D341Med (cell line): ENCODE measurements around the gene ATP13A1.

Experiments used
- DNase-seq: peaks from one replicate; pipeline ENCODE4 v3.0.0; 2012; ENCODE audit warnings: low spot score

ATP13A1 gene

GRCh38 chr19:19643158-19644053, 20.1 kb downstream of the ATP13A1 start, which contains the start of gene GMIP:
TSS of gene GMIP (minus strand) at chr19:19643657. CDS start at chr19:19643529, 128 bp downstream.
- peak; percentile 89 for DNase-seq

- peak; percentile 62 for DNase-seq
Measured at GRCh38 chr19:19642506-19643157, 20.8 kb downstream of the ATP13A1 start.

- DNase-seq = no peak
Measured at GRCh38 chr19:19637523-19638251, 25.8 kb downstream of the ATP13A1 start.

- DNase-seq = no peak
Measured at GRCh38 chr19:19637186-19637522, 26.3 kb downstream of the ATP13A1 start.

GRCh38 chr19:19636573-19637185, 26.8 kb downstream of the ATP13A1 start:
- no peak for DNase-seq

GRCh38 chr19:19635313-19635702, 28.2 kb downstream of the ATP13A1 start:
- DNase-seq = no peak

- DNase-seq = no peak
Measured at GRCh38 chr19:19634516-19635312, 28.8 kb downstream of the ATP13A1 start.

- no peak for DNase-seq
Measured at GRCh38 chr19:19633711-19634515, 29.6 kb downstream of the ATP13A1 start.

- no peak for DNase-seq
Measured at GRCh38 chr19:19632661-19633060, 30.8 kb downstream of the ATP13A1 start.

GRCh38 chr19:19631346-19631745, 32.1 kb downstream of the ATP13A1 start:
- DNase-seq = no peak

- no peak for DNase-seq
Measured at GRCh38 chr19:19630426-19630825, 33.0 kb downstream of the ATP13A1 start.

GRCh38 chr19:19630062-19630414, 33.4 kb downstream of the ATP13A1 start:
- DNase-seq = no peak

- DNase-seq = peak; percentile 73
Measured at GRCh38 chr19:19628501-19629134, 34.9 kb downstream of the ATP13A1 start.

GRCh38 chr19:19627621-19628500, 35.6 kb downstream of the ATP13A1 start, which contains the start of gene LPAR2:
TSS of gene LPAR2 (minus strand) at chr19:19628220. CDS start at chr19:19627275, 945 bp downstream.
- peak; percentile 87 for DNase-seq

- peak; percentile 32 for DNase-seq
Measured at GRCh38 chr19:19626516-19627472, 36.7 kb downstream of the ATP13A1 start.

- DNase-seq = no peak
Measured at GRCh38 chr19:19624032-19624570, 39.4 kb downstream of the ATP13A1 start.

- no peak for DNase-seq
Measured at GRCh38 chr19:19623383-19623782, 40.1 kb downstream of the ATP13A1 start.

- DNase-seq = no peak
Measured at GRCh38 chr19:19619849-19620210, 43.6 kb downstream of the ATP13A1 start.
